ENCODE measurements around the gene SYNJ1.

DNA sequence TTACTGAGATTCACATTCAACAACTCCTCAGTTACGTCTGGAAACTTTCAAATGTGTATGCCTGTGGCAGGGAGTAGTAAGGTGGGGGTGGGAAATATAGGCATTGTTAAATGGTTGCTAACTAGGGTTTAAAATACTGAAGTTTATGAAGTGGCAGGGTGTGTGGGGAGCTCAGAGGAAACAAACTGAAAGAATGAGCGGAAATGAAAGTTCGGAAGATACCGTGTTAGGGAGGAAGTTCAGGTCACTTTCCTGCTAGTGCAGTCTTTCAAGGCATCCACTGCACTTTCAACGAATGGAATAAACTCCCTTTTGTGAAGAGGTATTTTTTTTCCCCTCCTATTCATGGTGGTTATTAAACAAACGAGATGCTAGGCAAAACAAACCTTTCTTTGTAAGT is 19.7 kb downstream of the SYNJ1 start:
- TF ChIP-seq CTCF (IDR thresholded peaks at IDR 0.05) (no peak), SP1 (CRISPR knock-in tag; conservative IDR thresholded peaks at IDR 0.05) (no peak), FOXJ3 (CRISPR knock-in tag; IDR thresholded peaks at IDR 0.05; ENCODE audit: borderline replicate concordance) (no peak), SMAD3 (CRISPR knock-in tag; IDR thresholded peaks at IDR 0.05; ENCODE audit: borderline replicate concordance) (no peak), SMAD4 (CRISPR knock-in tag; IDR thresholded peaks at IDR 0.05) (no peak), ETV6 (CRISPR knock-in tag; IDR thresholded peaks at IDR 0.05) (no peak), ZNF416 (CRISPR knock-in tag; IDR thresholded peaks at IDR 0.05) (no peak), KAT7 (CRISPR knock-in tag; IDR thresholded peaks at IDR 0.05; ENCODE audit: borderline replicate concordance) (no peak)
- TF ChIP-seq, protein P1, sequence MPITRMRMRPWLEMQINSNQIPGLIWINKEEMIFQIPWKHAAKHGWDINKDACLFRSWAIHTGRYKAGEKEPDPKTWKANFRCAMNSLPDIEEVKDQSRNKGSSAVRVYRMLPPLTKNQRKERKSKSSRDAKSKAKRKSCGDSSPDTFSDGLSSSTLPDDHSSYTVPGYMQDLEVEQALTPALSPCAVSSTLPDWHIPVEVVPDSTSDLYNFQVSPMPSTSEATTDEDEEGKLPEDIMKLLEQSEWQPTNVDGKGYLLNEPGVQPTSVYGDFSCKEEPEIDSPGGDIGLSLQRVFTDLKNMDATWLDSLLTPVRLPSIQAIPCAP (CRISPR knock-in tag; IDR thresholded peaks at IDR 0.05) = no peak
- TF ChIP-seq, protein P2, sequence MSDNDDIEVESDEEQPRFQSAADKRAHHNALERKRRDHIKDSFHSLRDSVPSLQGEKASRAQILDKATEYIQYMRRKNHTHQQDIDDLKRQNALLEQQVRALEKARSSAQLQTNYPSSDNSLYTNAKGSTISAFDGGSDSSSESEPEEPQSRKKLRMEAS (CRISPR knock-in tag; IDR thresholded peaks at IDR 0.05) = no peak
- TF ChIP-seq, protein P3, sequence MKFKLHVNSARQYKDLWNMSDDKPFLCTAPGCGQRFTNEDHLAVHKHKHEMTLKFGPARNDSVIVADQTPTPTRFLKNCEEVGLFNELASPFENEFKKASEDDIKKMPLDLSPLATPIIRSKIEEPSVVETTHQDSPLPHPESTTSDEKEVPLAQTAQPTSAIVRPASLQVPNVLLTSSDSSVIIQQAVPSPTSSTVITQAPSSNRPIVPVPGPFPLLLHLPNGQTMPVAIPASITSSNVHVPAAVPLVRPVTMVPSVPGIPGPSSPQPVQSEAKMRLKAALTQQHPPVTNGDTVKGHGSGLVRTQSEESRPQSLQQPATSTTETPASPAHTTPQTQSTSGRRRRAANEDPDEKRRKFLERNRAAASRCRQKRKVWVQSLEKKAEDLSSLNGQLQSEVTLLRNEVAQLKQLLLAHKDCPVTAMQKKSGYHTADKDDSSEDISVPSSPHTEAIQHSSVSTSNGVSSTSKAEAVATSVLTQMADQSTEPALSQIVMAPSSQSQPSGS (CRISPR knock-in tag; IDR thresholded peaks at IDR 0.05; ENCODE audit: borderline replicate concordance, low read depth) = no peak
